OCI-LY1 (cell line): Measurements from ENCODE around the gene SORBS1.

Experiments
- EZH2 ChIP-seq: fragments of 200-600 bp; sonication (generic), shearing (Covaris generic); IDR thresholded peaks from 2 replicates; pipeline ENCODE4 v1.8.0; 2017; ENCODE audit warnings: borderline replicate concordance, mixed run types, mild to moderate bottlenecking, antibody characterized with exemption, low read length, moderate library complexity, mixed read lengths
- TF ChIP-seq, protein P1 (sequence below): fragments of 200-600 bp; sonication (generic), shearing (Covaris generic); IDR thresholded peaks from 2 replicates; pipeline ENCODE4 v1.5.1; 2017; ENCODE audit warnings: mild to moderate bottlenecking, antibody characterized with exemption, low read length, moderate library complexity, mixed read lengths

DNA sequence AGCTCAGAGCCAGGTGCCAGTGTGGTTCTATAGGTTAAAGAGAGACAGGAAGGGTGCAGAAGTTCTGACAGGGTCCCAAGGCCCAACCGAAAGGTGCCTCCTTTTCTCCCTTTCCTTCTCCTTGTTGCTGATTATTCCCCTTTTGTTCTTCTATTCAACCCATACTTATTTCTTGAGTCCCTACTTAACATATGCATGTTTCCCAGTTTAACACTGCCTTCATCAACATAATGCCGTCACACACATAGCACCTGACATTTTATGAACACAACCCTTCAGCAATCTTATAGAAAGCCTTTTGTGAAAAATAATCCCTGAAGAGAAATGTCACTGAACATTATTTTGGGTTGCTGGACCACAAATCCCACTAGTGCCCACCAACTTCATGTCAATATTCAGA lies 39.1 kb downstream of the SORBS1 start:
- TF ChIP-seq, protein P1, sequence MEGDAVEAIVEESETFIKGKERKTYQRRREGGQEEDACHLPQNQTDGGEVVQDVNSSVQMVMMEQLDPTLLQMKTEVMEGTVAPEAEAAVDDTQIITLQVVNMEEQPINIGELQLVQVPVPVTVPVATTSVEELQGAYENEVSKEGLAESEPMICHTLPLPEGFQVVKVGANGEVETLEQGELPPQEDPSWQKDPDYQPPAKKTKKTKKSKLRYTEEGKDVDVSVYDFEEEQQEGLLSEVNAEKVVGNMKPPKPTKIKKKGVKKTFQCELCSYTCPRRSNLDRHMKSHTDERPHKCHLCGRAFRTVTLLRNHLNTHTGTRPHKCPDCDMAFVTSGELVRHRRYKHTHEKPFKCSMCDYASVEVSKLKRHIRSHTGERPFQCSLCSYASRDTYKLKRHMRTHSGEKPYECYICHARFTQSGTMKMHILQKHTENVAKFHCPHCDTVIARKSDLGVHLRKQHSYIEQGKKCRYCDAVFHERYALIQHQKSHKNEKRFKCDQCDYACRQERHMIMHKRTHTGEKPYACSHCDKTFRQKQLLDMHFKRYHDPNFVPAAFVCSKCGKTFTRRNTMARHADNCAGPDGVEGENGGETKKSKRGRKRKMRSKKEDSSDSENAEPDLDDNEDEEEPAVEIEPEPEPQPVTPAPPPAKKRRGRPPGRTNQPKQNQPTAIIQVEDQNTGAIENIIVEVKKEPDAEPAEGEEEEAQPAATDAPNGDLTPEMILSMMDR: no peak
- no peak for TF ChIP-seq EZH2
